Activated CD8-positive, alpha-beta T cell treated with anti-CD3 and anti-CD28 coated beads for 36 hours (primary cell): Measurements from ENCODE around the gene NCOA5. TPM values are rescaled to one million over a fixed set of nuclear protein-coding genes. Genes with fewer than 3 reads are reported as not detected.

Experiments used
- ATAC-seq: fragments of 200-7000 bp; cut with Tn5 transposase; one replicate; pipeline ENCODE4 v1.10.0; 2021; ENCODE audit warnings: mild to moderate bottlenecking, moderate library complexity
- CTCF ChIA-PET: fragments of 350-600 bp; sonication (Branson Sonifier 250); formaldehyde crosslinking; loops from one replicate; lab custom pipeline; 2021; ENCODE audit warnings: antibody characterized with exemption; lab: Charles Lee
- POLR2A ChIA-PET: fragments of 350-600 bp; sonication (Branson Sonifier 250); formaldehyde crosslinking; loops from one replicate; lab custom pipeline; 2021; ENCODE audit warnings: antibody characterized with exemption; lab: Charles Lee
- DNase-seq: peaks from one replicate; pipeline ENCODE4 v3.0.0-alpha.2; 2020
- H3K27ac Mint-ChIP-seq: one replicate; pipeline ENCODE4 v1.8.0; 2021; ENCODE audit warnings: mild to moderate bottlenecking, mixed read lengths
- H3K27me3 Mint-ChIP-seq: one replicate; pipeline ENCODE4 v1.8.0; 2021; ENCODE audit warnings: mixed read lengths
- H3K36me3 Mint-ChIP-seq: one replicate; pipeline ENCODE4 v1.8.0; 2021; ENCODE audit warnings: low read depth, mixed read lengths
- H3K4me1 Mint-ChIP-seq: one replicate; pipeline ENCODE4 v1.8.0; 2021; ENCODE audit warnings: low read depth, mixed read lengths
- H3K4me3 Mint-ChIP-seq: one replicate; pipeline ENCODE4 v1.8.0; 2021; ENCODE audit warnings: mild to moderate bottlenecking, moderate library complexity, mixed read lengths
- H3K9me3 Mint-ChIP-seq: one replicate; pipeline ENCODE4 v1.8.0; 2021; ENCODE audit warnings: mixed read lengths
- CTCF ChIP-seq: fragments of 200-600 bp; IDR thresholded peaks from one replicate; pipeline ENCODE4 v1.8.0; 2022; ENCODE audit warnings: antibody characterized with exemption, mild to moderate bottlenecking
- intact Hi-C: fragments of 100-400 bp; cut with micrococcal nuclease; formaldehyde crosslinking; loops from one replicate; pipeline ENCODE4 v1.10.0; 2022
- total RNA-seq, 2 experiments: library from RNA; stranded (reverse); gene quantifications; one replicate each; pipeline ENCODE4 v1.2.3, GENCODE V29; 2021

NCOA5 gene
- total RNA-seq = 10 to 100 TPM; 13.1 to 16.8 TPM

GRCh38 chr20:46089417-46090388, at the start of gene NCOA5:
Gene NCOA5 (minus strand): TSS chr20:46089962. CDS start chr20:46079424, 10,538 bp downstream.
- POLR2A ChIA-PET = no interaction called here
- peak; percentile 42 for TF ChIP-seq CTCF
- peak; percentile 93 for ATAC-seq
- Mint-ChIP-seq H3K4me3 (peak within 1 kb of the TSS; percentile 79), H3K36me3 (peaks cover 7% of the 10 kb centered on the region), H3K27me3 (no peaks in the 10 kb centered on the region), H3K27ac (peak within 1 kb of the TSS; percentile 88), H3K4me1 (peaks cover 46% of the 10 kb centered on the region), H3K9me3 (no peaks in the 10 kb centered on the region)
- peak; percentile 96 for DNase-seq
- intact Hi-C loops = loop anchor here (5.0 kb wide), 1 partner anchor 67 kb away; no protein-coding TSS in a partner anchor
- CTCF ChIA-PET = interaction anchor here (2.1 to 2.4 kb wide), 3 partner anchors 67 to 119 kb away, joined by 8 to 13 read pairs (median 12); no protein-coding TSS in a partner anchor

GRCh38 chr20:46139266-46139889, 49.6 kb upstream of the NCOA5 start:
- ChIA-PET POLR2A (no interaction called here), CTCF (no interaction called here)
- no peak for TF ChIP-seq CTCF
- ATAC-seq (no peak), DNase-seq (no peak)
- intact Hi-C loops = no loop called here
- Mint-ChIP-seq H3K4me3 (no peak overlapping the region), H3K4me1 (no peaks in the 10 kb centered on the region), H3K36me3 (no peaks in the 10 kb centered on the region), H3K27ac (no peak overlapping the region), H3K27me3 (peaks cover 34% of the 10 kb centered on the region), H3K9me3 (no peaks in the 10 kb centered on the region)

- no peaks in the 10 kb centered on the region for H3K9me3 Mint-ChIP-seq
- intact Hi-C loops = no loop called here
- no peaks in the 10 kb centered on the region for H3K36me3 Mint-ChIP-seq
- ChIA-PET CTCF (interaction anchor here (1.2 kb wide), 1 partner anchor 115 kb away, joined by 3 read pairs; no protein-coding TSS in a partner anchor), POLR2A (interaction anchor here (0.7 kb wide), 1 partner anchor 10 kb away, joined by 4 read pairs; no protein-coding TSS in a partner anchor)
- no peak overlapping the region for H3K27ac Mint-ChIP-seq
- peaks cover 38% of the 10 kb centered on the region for H3K27me3 Mint-ChIP-seq
- no peak overlapping the region for H3K4me3 Mint-ChIP-seq
- DNase-seq = no peak
- H3K4me1 Mint-ChIP-seq = no peaks in the 10 kb centered on the region
- ATAC-seq = no peak
- TF ChIP-seq CTCF = no peak
Measured at GRCh38 chr20:46137816-46138215, 48.1 kb upstream of the NCOA5 start.

- POLR2A ChIA-PET = no interaction called here
- intact Hi-C loops = no loop called here
Measured at GRCh38 chr20:46135856-46136633, 46.3 kb upstream of the NCOA5 start.

More at GRCh38 chr20:46135856-46136633, 46.3 kb upstream of the NCOA5 start:
- no peaks in the 10 kb centered on the region for H3K36me3 Mint-ChIP-seq
- no peak overlapping the region for H3K4me3 Mint-ChIP-seq
- no peaks in the 10 kb centered on the region for H3K9me3 Mint-ChIP-seq
- CTCF ChIA-PET = no interaction called here
- H3K27me3 Mint-ChIP-seq = peaks cover 38% of the 10 kb centered on the region
- H3K4me1 Mint-ChIP-seq = no peaks in the 10 kb centered on the region
- DNase-seq = no peak
- H3K27ac Mint-ChIP-seq = no peak overlapping the region
- no peak for TF ChIP-seq CTCF
- ATAC-seq = no peak
